ENCODE data around the gene PCDHB13.
A peak's percentile ranks its signal among the peaks of the same experiment; 100 is the strongest.
"Not testable (repeated sequence)": the region's sequence is repeated elsewhere in the genome, so short reads cannot be mapped to it uniquely, and the experiment has no call there.

The PCDHB13 gene

DNA sequence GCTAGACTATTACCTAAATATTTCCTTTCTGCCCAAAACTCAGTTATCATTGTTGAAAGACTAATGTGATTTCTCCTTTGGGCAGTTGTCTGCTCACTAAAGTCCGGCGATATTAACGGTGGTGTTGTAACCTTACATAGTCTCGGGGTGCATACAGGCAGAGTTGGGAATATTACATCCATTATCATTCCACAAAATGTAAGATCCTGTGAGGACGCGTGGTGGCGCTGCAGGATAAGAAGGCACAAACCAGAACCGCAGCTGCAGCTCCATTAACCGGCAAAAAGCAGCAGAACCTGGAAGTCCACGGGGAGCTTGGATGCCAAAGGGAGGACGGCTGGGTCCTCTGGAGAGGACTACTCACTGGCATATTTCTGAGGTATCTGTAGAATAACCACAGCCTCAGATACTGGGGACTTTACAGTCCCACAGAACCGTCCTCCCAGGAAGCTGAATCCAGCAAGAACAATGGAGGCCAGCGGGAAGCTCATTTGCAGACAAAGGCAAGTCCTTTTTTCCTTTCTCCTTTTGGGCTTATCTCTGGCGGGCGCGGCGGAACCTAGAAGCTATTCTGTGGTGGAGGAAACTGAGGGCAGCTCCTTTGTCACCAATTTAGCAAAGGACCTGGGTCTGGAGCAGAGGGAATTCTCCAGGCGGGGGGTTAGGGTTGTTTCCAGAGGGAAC is at the start of gene PCDHB13:
TSS of gene PCDHB13 (plus strand) at position 264 of the 684 bp plus-strand sequence. CDS start at position 469, 205 bp downstream.
- H3K4me1 ChIP-seq (ENCODE audit: insufficient read depth, low read length); H3K36me3 ChIP-seq (ENCODE audit: insufficient read depth, low read length); H2AFZ ChIP-seq (ENCODE audit: low read depth, low read length); H3K4me3 ChIP-seq (ENCODE audit: low read length); H3K27me3 ChIP-seq (ENCODE audit: insufficient read depth, low read length): not testable (repeated sequence)
- peaks cover 19% of the 10 kb centered on the region for H3K9me3 ChIP-seq (ENCODE audit: low read length)

- H3K4me3 ChIP-seq (ENCODE audit: low read length): no peak within 1 kb of the TSS
- no peak within 1 kb of the TSS for H2AFZ ChIP-seq (ENCODE audit: low read depth, low read length)
- H3K36me3 ChIP-seq (ENCODE audit: insufficient read depth, low read length): no peaks in the 10 kb centered on the region
- no peaks in the 10 kb centered on the region for H3K27me3 ChIP-seq (ENCODE audit: insufficient read depth, low read length)
- H3K9me3 ChIP-seq (ENCODE audit: low read length): peaks cover 11% of the 10 kb centered on the region
- no peaks in the 10 kb centered on the region for H3K4me1 ChIP-seq (ENCODE audit: insufficient read depth, low read length)
Measured at GRCh38 chr5:141172381-141173204, 41.1 kb upstream of the PCDHB13 start, which contains the start of gene PCDHB7. Gene PCDHB7, plus strand, starts transcription at chr5:141172644. Its CDS starts 192 bp downstream, at chr5:141172836.

DNA sequence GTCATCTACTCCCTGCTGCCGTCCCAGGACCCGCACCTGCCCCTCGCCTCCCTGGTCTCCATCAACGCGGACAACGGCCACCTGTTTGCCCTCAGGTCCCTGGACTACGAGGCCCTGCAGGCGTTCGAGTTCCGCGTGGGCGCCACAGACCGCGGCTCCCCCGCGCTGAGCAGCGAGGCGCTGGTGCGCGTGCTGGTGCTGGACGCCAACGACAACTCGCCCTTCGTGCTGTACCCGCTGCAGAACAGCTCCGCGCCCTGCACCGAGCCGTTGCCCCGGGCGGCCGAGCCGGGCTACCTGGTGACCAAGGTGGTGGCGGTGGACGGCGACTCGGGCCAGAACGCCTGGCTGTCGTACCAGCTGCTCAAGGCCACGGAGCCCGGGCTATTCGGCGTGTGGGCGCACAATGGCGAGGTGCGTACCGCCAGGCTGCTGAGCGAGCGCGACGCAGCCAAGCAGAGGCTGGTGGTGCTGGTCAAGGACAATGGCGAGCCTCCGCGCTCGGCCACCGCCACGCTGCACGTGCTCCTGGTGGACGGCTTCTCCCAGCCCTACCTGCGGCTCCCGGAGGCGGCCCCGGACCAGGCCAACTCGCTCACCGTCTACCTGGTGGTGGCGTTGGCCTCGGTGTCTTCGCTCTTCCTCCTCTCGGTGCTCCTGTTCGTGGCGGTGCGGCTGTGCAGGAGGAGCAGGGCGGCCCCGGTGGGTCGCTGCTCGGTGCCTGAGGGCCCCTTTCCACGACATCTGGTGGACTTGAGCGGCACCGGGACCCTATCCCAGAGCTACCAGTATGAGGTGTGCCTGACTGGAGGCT is 39.2 kb upstream of the PCDHB13 start:
- not testable (repeated sequence) for H3K4me1 ChIP-seq (ENCODE audit: insufficient read depth, low read length); H3K27me3 ChIP-seq (ENCODE audit: insufficient read depth, low read length); H3K4me3 ChIP-seq (ENCODE audit: low read length); H2AFZ ChIP-seq (ENCODE audit: low read depth, low read length); H3K36me3 ChIP-seq (ENCODE audit: insufficient read depth, low read length)
- peaks cover 14% of the 10 kb centered on the region for H3K9me3 ChIP-seq (ENCODE audit: low read length)

DNA sequence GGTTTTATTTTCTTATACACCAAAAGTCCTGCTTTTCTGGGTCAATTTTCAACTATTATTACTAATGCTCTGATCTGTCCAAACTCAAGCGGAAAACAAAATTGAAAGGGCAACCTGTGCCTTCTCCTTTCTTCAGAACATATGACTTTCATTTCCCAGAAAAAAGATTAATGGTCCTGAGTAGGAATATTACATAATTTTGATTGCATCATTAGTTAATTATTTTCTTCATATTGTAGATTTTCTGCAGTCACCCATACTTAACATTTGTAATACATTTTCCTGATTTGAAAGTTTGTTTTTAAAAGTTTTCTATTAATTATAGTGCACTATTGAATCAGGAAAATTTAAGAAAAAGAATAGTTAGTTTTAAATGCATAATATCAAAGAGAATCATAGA is 37.8 kb upstream of the PCDHB13 start:
- peaks cover 14% of the 10 kb centered on the region for H3K9me3 ChIP-seq (ENCODE audit: low read length)
- H3K4me3 ChIP-seq (ENCODE audit: low read length): no peak overlapping the region
- H3K27me3 ChIP-seq (ENCODE audit: insufficient read depth, low read length): no peaks in the 10 kb centered on the region
- no peak overlapping the region for H2AFZ ChIP-seq (ENCODE audit: low read depth, low read length)
- no peaks in the 10 kb centered on the region for H3K36me3 ChIP-seq (ENCODE audit: insufficient read depth, low read length)
- H3K4me1 ChIP-seq (ENCODE audit: insufficient read depth, low read length): no peaks in the 10 kb centered on the region

- H3K9me3 ChIP-seq (ENCODE audit: low read length): peaks cover 14% of the 10 kb centered on the region
- not testable (repeated sequence) for H3K36me3 ChIP-seq (ENCODE audit: insufficient read depth, low read length); H2AFZ ChIP-seq (ENCODE audit: low read depth, low read length); H3K27me3 ChIP-seq (ENCODE audit: insufficient read depth, low read length); H3K4me3 ChIP-seq (ENCODE audit: low read length); H3K4me1 ChIP-seq (ENCODE audit: insufficient read depth, low read length)
Measured at GRCh38 chr5:141177577-141178191, 36.0 kb upstream of the PCDHB13 start, which contains the start of gene PCDHB8. Gene PCDHB8, plus strand, starts transcription at chr5:141177790. Its CDS starts 245 bp downstream, at chr5:141178035.

DNA sequence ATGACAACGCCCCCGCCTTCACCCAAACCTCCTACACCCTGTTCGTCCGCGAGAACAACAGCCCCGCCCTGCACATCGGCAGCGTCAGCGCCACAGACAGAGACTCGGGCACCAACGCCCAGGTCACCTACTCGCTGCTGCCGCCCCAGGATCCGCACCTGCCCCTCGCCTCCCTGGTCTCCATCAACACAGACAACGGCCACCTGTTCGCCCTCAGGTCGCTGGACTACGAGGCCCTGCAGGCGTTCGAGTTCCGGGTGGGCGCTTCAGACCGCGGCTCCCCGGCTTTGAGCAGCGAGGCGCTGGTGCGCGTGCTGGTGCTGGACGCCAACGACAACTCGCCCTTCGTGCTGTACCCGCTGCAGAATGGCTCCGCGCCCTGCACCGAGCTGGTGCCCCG is 34.3 kb upstream of the PCDHB13 start:
- H3K4me1 ChIP-seq (ENCODE audit: insufficient read depth, low read length); H2AFZ ChIP-seq (ENCODE audit: low read depth, low read length); H3K9me3 ChIP-seq (ENCODE audit: low read length): not testable (repeated sequence)

GRCh38 chr5:141179876-141180275 is 33.8 kb upstream of the PCDHB13 start:
- H3K36me3 ChIP-seq (ENCODE audit: insufficient read depth, low read length); H3K4me1 ChIP-seq (ENCODE audit: insufficient read depth, low read length); H3K27me3 ChIP-seq (ENCODE audit: insufficient read depth, low read length); H2AFZ ChIP-seq (ENCODE audit: low read depth, low read length); H3K4me3 ChIP-seq (ENCODE audit: low read length): not testable (repeated sequence)
- peaks cover 12% of the 10 kb centered on the region for H3K9me3 ChIP-seq (ENCODE audit: low read length)

More for the DNA sequence above, 34.3 kb upstream of the PCDHB13 start:
- not testable (repeated sequence) for H3K4me3 ChIP-seq (ENCODE audit: low read length); H3K27me3 ChIP-seq (ENCODE audit: insufficient read depth, low read length); H3K36me3 ChIP-seq (ENCODE audit: insufficient read depth, low read length)

DNA sequence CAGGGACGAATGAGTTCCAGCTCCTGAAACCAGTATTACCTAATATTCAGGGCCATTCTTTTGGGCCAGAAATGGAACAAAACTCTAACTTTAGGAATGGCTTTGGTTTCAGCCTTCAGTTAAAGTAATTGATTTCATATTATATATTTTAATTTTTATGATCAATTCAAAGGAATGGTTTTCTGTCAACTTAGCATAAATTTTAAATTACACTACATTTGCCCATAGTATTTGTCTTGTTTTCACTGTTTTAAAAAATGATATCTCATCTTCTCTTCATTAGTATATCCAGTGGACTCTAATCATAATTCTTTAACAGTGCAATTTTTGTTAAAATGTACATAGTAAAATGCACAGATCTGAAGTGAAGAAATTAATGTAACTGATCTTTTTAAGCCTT is 33.4 kb upstream of the PCDHB13 start:
- H3K4me1 ChIP-seq (ENCODE audit: insufficient read depth, low read length): no peaks in the 10 kb centered on the region
- no peak overlapping the region for H3K4me3 ChIP-seq (ENCODE audit: low read length)
- peaks cover 12% of the 10 kb centered on the region for H3K9me3 ChIP-seq (ENCODE audit: low read length)
- H3K27me3 ChIP-seq (ENCODE audit: insufficient read depth, low read length): no peaks in the 10 kb centered on the region
- no peaks in the 10 kb centered on the region for H3K36me3 ChIP-seq (ENCODE audit: insufficient read depth, low read length)
- H2AFZ ChIP-seq (ENCODE audit: low read depth, low read length): no peak overlapping the region

GRCh38 chr5:141182248-141182647 is 31.5 kb upstream of the PCDHB13 start, which contains the start of gene PCDHB16:
Gene PCDHB16, plus strand, starts transcription at chr5:141182387. Its CDS starts 173 bp downstream, at chr5:141182560.
- H2AFZ ChIP-seq (ENCODE audit: low read depth, low read length): no peak within 1 kb of the TSS
- no peaks in the 10 kb centered on the region for H3K36me3 ChIP-seq (ENCODE audit: insufficient read depth, low read length)
- no peaks in the 10 kb centered on the region for H3K4me1 ChIP-seq (ENCODE audit: insufficient read depth, low read length)
- H3K9me3 ChIP-seq (ENCODE audit: low read length): peaks cover 13% of the 10 kb centered on the region
- peak within 1 kb of the TSS; percentile 44 for H3K4me3 ChIP-seq (ENCODE audit: low read length)
- no peaks in the 10 kb centered on the region for H3K27me3 ChIP-seq (ENCODE audit: insufficient read depth, low read length)

- H3K9me3 ChIP-seq (ENCODE audit: low read length): peaks cover 14% of the 10 kb centered on the region
- H3K4me1 ChIP-seq (ENCODE audit: insufficient read depth, low read length); H3K4me3 ChIP-seq (ENCODE audit: low read length); H3K27me3 ChIP-seq (ENCODE audit: insufficient read depth, low read length); H2AFZ ChIP-seq (ENCODE audit: low read depth, low read length); H3K36me3 ChIP-seq (ENCODE audit: insufficient read depth, low read length): not testable (repeated sequence)
Measured at GRCh38 chr5:141184117-141184855, 29.4 kb upstream of the PCDHB13 start.

DNA sequence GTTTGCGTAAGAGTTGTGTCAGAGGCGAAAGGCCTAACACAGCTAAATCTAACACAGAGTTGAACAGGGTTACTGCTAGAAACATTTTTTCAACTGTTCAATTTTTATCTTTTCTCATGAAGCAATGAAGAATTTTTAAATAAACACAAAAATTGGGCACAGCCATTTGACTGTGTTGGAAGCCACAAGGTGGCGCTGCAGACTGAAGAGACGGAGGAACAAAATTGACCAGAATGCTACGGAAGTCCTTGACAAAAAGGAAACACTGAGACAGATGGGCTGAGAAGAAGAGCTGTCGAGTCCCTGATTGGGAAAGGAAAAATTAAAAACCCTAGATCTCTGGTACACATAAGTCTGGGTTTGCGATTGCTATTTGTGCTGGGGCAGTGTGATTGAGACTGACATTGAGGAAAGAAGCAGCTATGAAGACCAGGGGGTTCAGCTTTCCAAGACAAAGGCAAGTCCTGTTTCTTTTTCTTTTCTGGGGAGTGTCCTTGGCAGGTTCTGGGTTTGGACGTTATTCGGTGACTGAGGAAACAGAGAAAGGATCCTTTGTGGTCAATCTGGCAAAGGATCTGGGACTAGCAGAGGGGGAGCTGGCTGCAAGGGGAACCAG is 26.7 kb upstream of the PCDHB13 start, which contains the start of gene PCDHB9:
TSS of gene PCDHB9 (plus strand) at position 265 of the 616 bp plus-strand sequence. CDS start at position 423, 158 bp downstream.
- H3K4me3 ChIP-seq (ENCODE audit: low read length): peak within 1 kb of the TSS; percentile 34
- no peaks in the 10 kb centered on the region for H3K27me3 ChIP-seq (ENCODE audit: insufficient read depth, low read length)
- no peaks in the 10 kb centered on the region for H3K4me1 ChIP-seq (ENCODE audit: insufficient read depth, low read length)
- no peak within 1 kb of the TSS for H2AFZ ChIP-seq (ENCODE audit: low read depth, low read length)
- H3K36me3 ChIP-seq (ENCODE audit: insufficient read depth, low read length): no peaks in the 10 kb centered on the region
- H3K9me3 ChIP-seq (ENCODE audit: low read length): peaks cover 17% of the 10 kb centered on the region

DNA sequence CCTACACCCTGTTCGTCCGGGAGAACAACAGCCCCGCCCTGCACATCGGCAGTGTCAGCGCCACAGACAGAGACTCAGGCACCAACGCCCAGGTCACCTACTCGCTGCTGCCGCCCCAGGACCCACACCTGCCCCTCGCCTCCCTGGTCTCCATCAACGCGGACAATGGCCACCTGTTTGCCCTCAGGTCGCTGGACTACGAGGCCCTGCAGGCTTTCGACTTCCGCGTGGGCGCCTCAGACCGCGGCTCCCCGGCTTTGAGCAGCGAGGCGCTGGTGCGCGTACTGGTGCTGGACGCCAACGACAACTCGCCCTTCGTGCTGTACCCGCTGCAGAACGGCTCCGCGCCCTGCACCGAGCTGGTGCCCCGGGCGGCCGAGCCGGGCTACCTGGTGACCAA is 25.0 kb upstream of the PCDHB13 start:
- not testable (repeated sequence) for H2AFZ ChIP-seq (ENCODE audit: low read depth, low read length); H3K4me3 ChIP-seq (ENCODE audit: low read length); H3K27me3 ChIP-seq (ENCODE audit: insufficient read depth, low read length); H3K4me1 ChIP-seq (ENCODE audit: insufficient read depth, low read length); H3K36me3 ChIP-seq (ENCODE audit: insufficient read depth, low read length)
- H3K9me3 ChIP-seq (ENCODE audit: low read length): peaks cover 18% of the 10 kb centered on the region
